GM23248 (cell line): ENCODE measurements around the gene MALL.
"Not testable (repeated sequence)": the region's sequence is repeated elsewhere in the genome, so short reads cannot be mapped to it uniquely, and the experiment has no call there.

Experiments
- EZH2 ChIP-seq: fragments of 200-600 bp; sonication (generic); IDR thresholded peaks from 2 replicates; pipeline ENCODE4 v1.6.1; 2018; ENCODE audit warnings: antibody characterized with exemption, mild to moderate bottlenecking; ENCODE audit not compliant: insufficient read depth, poor library complexity, severe bottlenecking
- EZH2phosphoT487 ChIP-seq: fragments of 200-600 bp; sonication (generic); IDR thresholded peaks from 2 replicates; pipeline ENCODE4 v1.6.1; 2018; ENCODE audit warnings: antibody characterized with exemption, moderate library complexity, mild to moderate bottlenecking, low read depth; ENCODE audit not compliant: insufficient read depth

DNA sequence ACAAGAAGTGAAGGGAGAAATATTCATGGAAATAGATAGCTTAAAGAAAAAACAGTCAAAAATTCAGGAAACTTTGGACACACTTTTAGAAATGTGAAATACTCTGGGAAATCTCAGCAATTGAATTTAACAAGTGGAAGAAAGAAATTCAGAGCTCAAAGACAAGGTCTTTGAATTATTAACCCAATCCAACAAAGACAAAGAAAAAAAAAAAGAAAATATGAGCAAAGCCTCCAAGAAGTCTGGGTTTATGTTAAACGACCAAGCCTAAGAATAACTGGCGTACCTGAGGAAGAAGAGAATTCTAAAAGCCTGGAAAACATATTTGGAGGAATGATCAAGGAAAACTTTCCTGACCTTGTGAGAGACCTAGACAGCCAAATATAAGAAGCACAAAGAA is 7.3 kb downstream of the MALL start:
- TF ChIP-seq EZH2, EZH2phosphoT487: not testable (repeated sequence)
